Urinary bladder (tissue), 4 donors: Measurements from ENCODE around the gene PRDX5. TPM values are rescaled to one million over a fixed set of nuclear protein-coding genes. Genes with fewer than 3 reads are reported as not detected.
A peak's percentile ranks its signal among the peaks of the same experiment; 100 is the strongest.

Experiments
- DNase-seq: peaks from one replicate; pipeline ENCODE4 v3.0.0-alpha.2; 2015; ENCODE audit errors: extremely low spot score
- H3K27ac ChIP-seq: one replicate; pipeline ENCODE4 v1.5.1; 2013; ENCODE audit warnings: low read depth, mild to moderate bottlenecking, moderate library complexity
- H3K36me3 ChIP-seq: one replicate; pipeline ENCODE4 v1.6.1; 2013; ENCODE audit warnings: mild to moderate bottlenecking, moderate library complexity; ENCODE audit not compliant: insufficient read depth
- H3K4me1 ChIP-seq: one replicate; pipeline ENCODE4 v1.6.1; 2013; ENCODE audit warnings: mild to moderate bottlenecking, moderate library complexity; ENCODE audit not compliant: insufficient read depth
- H3K4me3 ChIP-seq: one replicate; pipeline ENCODE4 v1.5.1; 2013; ENCODE audit warnings: low read depth, low read length
- WGBS: extraction: QIAGEN DNeasy Blood & Tissue Kit; methylation state at CpG from one replicate; pipeline ENCODE4 v1.1.7; 2013; 5-methylcytosine and 5-hydroxymethylcytosine counted together
- polyA plus RNA-seq: library from polyadenylated mRNA; stranded (reverse); fragments of 200-250 nt; gene quantifications from one replicate; pipeline ENCODE4 v1.2.3, GENCODE V29; 2013
- total RNA-seq: library from RNA; depleted of rRNA; stranded (reverse); fragments of >200 nt; gene quantifications from one replicate; pipeline ENCODE4 v1.2.3, GENCODE V29; 2014
- donor health status: healthy with polysubstance abuse.
- donor health status: healthy.

Gene PRDX5
- total and polyA plus RNA-seq, 2 donors: 69.0 to 294 TPM

DNA sequence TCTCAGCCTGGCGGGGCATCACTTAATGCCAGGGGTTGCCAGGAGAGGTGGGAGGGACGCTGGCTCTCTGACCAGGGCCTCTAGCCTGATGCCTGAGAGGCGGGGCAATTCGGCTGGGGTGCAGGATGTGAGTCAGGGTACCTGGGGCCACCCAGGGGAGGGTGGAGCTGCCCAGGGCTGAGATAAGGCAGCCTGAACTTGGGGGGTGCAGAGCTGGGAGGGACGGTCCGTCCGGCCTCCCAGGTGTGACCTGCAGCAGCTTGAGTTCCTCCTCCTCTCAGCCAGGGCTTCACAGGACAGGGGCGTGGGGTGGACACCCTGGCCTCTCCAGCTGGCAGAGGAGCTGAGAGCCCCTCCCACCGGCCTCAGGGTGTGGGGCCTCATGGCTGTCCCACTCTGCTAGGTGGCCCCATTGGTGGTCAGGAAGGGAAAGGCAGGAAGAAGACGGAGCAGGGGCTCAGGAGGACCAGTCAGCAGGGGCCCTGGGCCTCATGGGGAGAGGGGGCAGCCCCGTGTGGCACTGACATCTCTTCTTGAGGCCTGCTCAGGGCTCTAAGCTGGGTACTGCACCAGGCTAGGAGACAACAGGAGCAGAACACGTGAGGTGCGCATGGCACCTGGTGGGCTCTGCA lies 40.1 kb downstream of the PRDX5 start:
- Histone ChIP-seq H3K4me3 (no peak overlapping the region), H3K27ac (no peak overlapping the region), H3K36me3 (peaks cover 7% of the 10 kb centered on the region), H3K4me1 (peaks cover 5% of the 10 kb centered on the region)
- no peak for DNase-seq
- 63% methylated on average over 13 of the region's 13 CpGs for WGBS

DNA sequence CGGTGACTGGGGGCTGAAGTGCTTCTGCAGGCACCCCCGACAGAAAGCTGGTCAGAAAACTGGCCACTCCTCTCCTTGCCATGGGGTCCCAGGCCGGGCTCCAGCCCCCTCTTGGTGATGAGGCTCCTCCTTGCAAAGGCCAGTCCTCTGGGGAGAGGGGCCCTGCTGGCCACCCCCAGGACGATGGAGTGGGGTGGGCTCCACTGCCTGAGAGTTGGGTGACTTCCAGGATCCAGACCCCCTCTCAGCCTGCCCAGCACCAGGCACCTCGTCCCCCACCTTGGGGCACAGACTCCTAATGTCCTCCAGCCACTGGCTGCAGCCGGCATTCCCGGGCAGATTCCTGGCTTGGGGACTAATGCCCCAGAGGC lies 40.6 kb downstream of the PRDX5 start:
- no peak for DNase-seq
- 15% methylated on average over 7 of the region's 7 CpGs for WGBS
- Histone ChIP-seq H3K36me3 (peaks cover 7% of the 10 kb centered on the region), H3K4me3 (peak overlapping the region; percentile 83), H3K4me1 (peaks cover 5% of the 10 kb centered on the region), H3K27ac (no peak overlapping the region)

DNA sequence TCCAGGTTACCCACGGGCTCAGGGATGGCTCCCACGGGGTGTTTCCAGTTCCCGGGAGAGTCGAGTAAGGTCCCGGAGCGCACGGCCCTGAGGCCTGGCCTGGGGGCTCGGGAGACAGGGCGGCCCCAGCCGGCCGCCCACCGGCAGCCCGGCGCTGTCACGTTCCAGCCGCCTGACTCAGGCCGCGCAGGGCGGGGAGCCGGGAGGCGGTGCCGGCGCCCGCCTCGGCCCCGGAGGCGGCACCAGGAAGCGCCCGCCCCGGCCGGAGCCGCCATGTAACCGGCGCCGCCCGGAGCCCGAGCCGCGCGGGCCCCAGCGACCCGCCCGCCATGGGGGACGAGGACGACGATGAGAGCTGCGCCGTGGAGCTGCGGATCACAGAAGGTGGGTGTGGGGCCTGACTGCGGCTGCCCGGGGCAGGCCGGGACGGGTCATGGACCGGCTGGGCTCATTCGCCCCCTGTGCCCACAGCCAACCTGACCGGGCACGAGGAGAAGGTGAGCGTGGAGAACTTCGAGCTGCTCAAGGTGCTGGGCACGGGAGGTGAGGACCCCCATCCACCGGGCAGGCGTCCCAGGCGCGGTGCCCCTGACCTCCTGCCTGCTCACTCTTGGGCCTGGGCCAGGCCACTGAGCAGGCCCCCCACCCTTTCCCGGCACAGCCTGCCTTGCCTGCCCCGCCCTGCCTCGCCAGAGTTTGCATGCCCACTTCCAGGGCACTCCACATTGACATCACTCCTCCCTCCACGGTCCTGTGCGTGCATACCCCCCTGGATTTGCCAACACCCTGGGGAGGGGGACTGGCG lies 41.2 kb downstream of the PRDX5 start, which contains the start of gene RPS6KA4:
Gene RPS6KA4 (plus strand): TSS at position 256 of the 805 bp plus-strand sequence. CDS start 74 bp downstream, at position 330.
- Histone ChIP-seq H3K4me1 (peaks cover 5% of the 10 kb centered on the region), H3K36me3 (peaks cover 7% of the 10 kb centered on the region), H3K4me3 (peak within 1 kb of the TSS; percentile 83), H3K27ac (no peak within 1 kb of the TSS)
- under 1% methylated on average over 70 of the region's 70 CpGs for WGBS
- DNase-seq: no peak

DNA sequence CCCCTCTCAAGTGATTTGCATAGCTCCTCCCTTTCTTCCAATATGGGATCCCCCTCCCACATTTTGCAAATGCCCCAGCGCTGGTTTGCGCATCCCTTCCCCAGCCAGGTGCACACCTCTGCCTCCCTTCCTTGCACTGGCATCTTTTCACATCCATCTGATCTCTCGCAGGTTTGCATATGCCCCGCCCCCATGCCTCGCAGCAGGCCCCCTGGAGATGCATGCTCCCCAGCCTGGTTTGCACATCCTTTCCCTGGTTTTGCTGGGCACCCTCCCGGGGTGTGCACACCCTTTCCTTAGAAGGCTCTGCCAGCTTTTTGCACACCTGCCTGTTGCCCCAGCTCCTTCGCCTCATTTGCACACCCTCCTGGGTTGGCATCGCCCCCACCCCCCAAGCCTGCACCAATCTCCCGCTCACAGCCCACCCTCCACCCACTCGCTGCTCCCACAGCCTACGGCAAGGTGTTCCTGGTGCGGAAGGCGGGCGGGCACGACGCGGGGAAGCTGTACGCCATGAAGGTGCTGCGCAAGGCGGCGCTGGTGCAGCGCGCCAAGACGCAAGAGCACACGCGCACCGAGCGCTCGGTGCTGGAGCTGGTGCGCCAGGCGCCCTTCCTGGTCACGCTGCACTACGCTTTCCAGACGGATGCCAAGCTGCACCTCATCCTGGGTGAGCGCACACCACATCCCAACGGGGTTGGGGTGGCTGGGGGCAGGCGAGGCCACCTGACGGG lies 42.0 kb downstream of the PRDX5 start:
- peaks cover 7% of the 10 kb centered on the region for H3K36me3 ChIP-seq
- no peak overlapping the region for H3K27ac ChIP-seq
- 45% methylated on average over 38 of the region's 38 CpGs for WGBS
- DNase-seq: no peak
- H3K4me3 ChIP-seq: peak overlapping the region; percentile 83
- peaks cover 5% of the 10 kb centered on the region for H3K4me1 ChIP-seq

DNA sequence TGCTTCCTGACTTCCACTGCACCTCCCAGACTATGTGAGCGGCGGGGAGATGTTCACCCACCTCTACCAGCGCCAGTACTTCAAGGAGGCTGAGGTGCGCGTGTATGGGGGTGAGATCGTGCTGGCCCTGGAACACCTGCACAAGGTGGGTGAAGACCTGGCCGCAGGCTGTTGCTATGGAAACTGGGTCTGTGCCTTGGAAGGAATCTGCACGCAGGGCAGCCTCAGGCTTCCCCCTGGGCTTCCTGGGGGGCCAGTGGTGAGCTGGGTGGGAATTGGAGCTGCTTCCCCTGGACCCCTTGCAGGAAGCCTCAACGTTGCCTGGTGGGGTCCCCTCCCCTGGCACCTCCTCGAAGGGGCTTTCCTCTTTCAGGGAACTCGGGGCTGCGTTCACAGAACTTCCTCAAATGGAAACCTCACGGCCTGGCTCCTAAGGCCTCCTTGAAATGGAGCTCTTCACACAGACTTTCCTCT lies 42.6 kb downstream of the PRDX5 start:
- Histone ChIP-seq H3K36me3 (peaks cover 7% of the 10 kb centered on the region), H3K27ac (no peak overlapping the region), H3K4me3 (no peak overlapping the region), H3K4me1 (peaks cover 5% of the 10 kb centered on the region)
- no peak for DNase-seq
- WGBS: 81% methylated on average over 13 of the region's 13 CpGs

DNA sequence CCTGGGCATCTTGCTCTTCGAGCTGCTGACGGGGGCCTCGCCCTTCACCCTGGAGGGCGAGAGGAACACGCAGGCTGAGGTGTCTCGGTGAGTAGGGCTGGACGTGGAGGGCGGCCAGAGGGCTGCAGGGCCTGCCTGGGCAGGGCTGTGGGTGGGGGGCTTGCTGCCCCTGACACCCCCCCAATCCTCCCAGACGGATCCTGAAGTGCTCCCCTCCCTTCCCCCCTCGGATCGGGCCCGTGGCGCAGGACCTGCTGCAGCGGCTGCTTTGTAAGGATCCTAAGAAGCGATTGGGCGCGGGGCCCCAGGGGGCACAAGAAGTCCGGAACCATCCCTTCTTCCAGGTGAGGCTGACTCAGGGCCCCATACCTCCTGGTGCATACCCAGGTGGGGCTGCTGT lies 43.7 kb downstream of the PRDX5 start:
- no peak for DNase-seq
- Histone ChIP-seq H3K4me3 (no peak overlapping the region), H3K4me1 (peaks cover 5% of the 10 kb centered on the region), H3K36me3 (peaks cover 7% of the 10 kb centered on the region), H3K27ac (no peak overlapping the region)
- WGBS: 93% methylated on average over 18 of the region's 18 CpGs

DNA sequence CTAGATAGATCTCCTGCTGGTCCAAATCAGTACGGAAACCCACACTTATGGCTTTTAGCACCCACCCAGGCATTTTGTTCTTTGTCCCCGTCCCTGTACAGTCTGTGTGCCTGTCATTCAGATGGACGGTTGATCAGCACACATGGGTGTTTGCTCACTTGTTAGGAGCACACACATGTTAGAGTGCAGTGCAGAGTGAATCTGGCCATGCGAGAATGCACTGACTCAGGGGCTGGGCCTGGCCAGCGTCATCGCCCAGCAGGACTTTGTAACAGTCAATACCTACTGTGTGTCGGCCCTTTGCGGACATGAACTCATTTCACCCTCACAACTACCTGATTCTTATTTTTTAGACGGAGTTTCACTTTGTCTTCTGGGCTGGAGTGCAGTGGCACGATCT lies 44.4 kb downstream of the PRDX5 start:
- Histone ChIP-seq H3K4me3 (no peak overlapping the region), H3K4me1 (peaks cover 5% of the 10 kb centered on the region), H3K27ac (no peak overlapping the region), H3K36me3 (peaks cover 7% of the 10 kb centered on the region)
- WGBS: 93% methylated on average over 10 of the region's 10 CpGs
- DNase-seq: no peak

DNA sequence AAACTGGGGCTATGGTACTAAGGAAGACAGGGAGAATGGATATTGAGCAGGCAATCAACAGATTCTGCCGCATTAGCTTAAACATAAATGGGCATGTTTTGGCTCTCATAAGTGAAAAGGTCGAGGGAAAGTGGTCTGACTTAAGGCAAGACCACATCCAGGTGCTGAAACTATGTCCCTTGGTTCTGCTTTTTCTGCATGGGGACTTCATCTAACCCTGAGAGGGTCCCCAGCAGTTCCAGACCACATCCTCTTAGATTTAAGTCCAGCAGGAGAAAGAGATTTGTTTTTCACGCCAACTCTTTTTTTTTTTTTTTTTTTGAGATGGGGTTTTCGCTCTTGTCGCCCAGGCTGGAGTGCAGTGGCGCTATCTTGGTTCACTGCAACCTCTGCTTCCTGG lies 46.5 kb downstream of the PRDX5 start:
- no peaks in the 10 kb centered on the region for H3K4me1 ChIP-seq
- 92% methylated on average over 6 of the region's 6 CpGs for WGBS
- H3K27ac ChIP-seq: no peak overlapping the region
- H3K36me3 ChIP-seq: peaks cover 10% of the 10 kb centered on the region
- no peak overlapping the region for H3K4me3 ChIP-seq
- no peak for DNase-seq

DNA sequence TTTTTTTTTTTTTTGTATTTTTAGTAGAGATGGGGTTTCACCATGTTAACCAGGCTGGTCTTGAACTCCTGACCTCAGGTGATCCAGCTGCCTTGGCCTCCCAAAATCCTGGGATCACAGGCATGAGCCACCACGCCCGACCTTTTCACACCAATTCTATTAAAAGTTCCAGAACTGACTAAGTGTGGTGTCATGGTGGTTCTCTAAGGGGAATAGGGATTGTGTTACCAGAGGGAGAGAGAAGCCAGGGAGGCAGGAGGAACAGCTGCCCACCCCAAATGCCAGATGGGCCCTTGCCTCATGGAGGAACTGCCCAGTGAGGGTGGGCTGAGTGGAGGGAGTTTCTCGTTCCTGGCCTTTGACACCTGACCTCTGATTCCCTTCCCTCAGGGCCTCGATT lies 47.0 kb downstream of the PRDX5 start:
- no peaks in the 10 kb centered on the region for H3K4me1 ChIP-seq
- H3K4me3 ChIP-seq: no peak overlapping the region
- DNase-seq: no peak
- H3K27ac ChIP-seq: no peak overlapping the region
- H3K36me3 ChIP-seq: peaks cover 10% of the 10 kb centered on the region
- 90% methylated on average over 4 of the region's 4 CpGs for WGBS

DNA sequence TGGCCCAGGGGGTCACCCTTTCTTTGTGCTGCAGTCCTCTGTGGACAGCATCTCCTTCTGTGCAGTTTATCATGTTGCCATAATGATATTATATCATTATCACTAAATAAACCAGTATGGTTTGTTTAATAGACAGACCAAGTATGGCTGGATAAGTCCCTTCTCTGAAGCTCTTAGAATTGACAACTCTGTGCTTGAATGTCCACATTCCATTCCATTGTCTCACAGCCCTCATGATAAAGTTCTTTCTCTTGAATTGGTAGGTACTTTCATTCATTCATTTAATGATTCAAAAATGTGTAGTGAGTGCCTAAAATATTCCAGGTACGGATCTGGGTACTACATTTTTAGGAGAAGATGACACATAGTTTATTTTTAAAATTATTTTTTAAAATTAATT lies 48.8 kb downstream of the PRDX5 start:
- no peaks in the 10 kb centered on the region for H3K4me1 ChIP-seq
- 92% methylated on average over 1 of the region's 1 CpG for WGBS
- peaks cover 9% of the 10 kb centered on the region for H3K36me3 ChIP-seq
- no peak overlapping the region for H3K27ac ChIP-seq
- DNase-seq: no peak
- H3K4me3 ChIP-seq: no peak overlapping the region

DNA sequence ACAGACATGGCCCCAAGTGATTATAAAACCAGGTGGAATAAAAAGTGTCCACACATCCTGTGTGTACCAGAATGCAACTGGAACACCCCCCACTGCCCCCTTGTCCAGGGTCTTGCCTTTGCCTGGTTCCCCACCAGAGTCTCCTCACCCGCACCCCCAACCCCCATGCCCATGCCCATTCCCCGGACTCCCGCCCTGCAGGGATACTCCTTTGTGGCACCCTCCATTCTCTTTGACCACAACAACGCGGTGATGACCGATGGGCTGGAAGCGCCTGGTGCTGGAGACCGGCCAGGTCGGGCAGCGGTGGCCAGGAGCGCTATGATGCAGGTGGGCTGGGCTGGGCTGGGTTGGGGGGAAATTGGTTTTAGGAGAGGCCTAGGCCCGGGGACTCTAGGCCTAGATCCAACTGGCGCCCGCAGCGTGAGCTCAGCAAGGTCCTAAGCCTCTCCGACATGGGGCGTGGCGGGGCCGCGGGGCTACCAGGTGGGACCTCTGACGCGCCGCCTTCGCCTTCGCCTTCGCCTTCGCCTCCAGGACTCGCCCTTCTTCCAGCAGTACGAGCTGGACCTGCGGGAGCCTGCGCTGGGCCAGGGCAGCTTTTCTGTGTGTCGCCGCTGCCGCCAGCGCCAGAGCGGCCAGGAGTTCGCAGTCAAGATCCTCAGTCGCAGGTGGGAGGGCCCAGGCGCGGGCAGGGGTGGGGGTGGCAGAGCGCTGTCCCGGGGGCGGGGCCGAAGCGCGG lies 50.2 kb downstream of the PRDX5 start:
- H3K36me3 ChIP-seq: peaks cover 4% of the 10 kb centered on the region
- WGBS: 84% methylated on average over 46 of the region's 46 CpGs

DNA sequence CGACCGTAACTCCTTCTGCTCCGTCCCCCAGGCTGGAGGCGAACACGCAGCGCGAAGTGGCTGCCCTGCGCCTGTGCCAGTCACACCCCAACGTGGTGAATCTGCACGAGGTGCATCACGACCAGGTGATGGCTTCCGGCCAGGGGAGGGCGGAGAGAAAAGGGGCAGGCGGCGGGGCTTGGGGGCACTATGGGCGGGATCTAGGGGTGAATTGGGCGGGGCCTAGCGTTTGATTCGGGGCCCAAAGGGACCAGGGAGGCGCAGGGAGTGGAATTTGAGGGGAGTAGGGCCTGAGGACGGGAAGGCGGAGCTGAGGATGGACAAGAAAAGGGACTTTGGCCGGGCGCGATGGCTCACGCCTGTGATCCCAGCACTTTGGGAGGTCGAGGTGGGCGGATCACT lies 50.8 kb downstream of the PRDX5 start:
- Histone ChIP-seq H3K4me3 (no peak overlapping the region), H3K4me1 (no peaks in the 10 kb centered on the region), H3K27ac (no peak overlapping the region), H3K36me3 (peaks cover 4% of the 10 kb centered on the region)
- WGBS: 86% methylated on average over 28 of the region's 28 CpGs
- DNase-seq: no peak

More for the DNA sequence above, 50.2 kb downstream of the PRDX5 start:
- Histone ChIP-seq H3K27ac (no peak overlapping the region), H3K4me3 (no peak overlapping the region), H3K4me1 (no peaks in the 10 kb centered on the region)
- DNase-seq: no peak
